Measurements from ENCODE around the gene EXOSC1. TPM values are rescaled to one million over a fixed set of nuclear protein-coding genes. Genes with fewer than 3 reads are reported as not detected.

EXOSC1 gene
- total and polyA plus RNA-seq, 2 of the 13 experiments (the other 11 are each of a cell fraction or from before 2014, with no cell fraction given) = 36.3 to 39.9 TPM

GRCh38 chr10:97464226-97464625, 18.4 kb upstream of the EXOSC1 start:
- no TSS peak for BruUV-seq (replicated peaks)
- in situ Hi-C loops (cut with HindIII; ENCODE audit: extremely low pct_ligation_motif_present, low pct_unique_long_range_greater_than_20kb) = loop anchor here (5.0 kb wide), 1 partner anchor 88 kb away; no protein-coding TSS in a partner anchor
- peaks cover 50 to 84% of the 10 kb centered on the region in 2 experiments for H3K36me3 ChIP-seq (replicated peaks in 1 of 2; ENCODE audit: control insufficient read depth in 1 of 2, insufficient read depth in 2 of 2, low read length in 2 of 2)
- H3K4me3 ChIP-seq (replicated peaks in 1 of 3; ENCODE audit: insufficient read depth in 1 of 3, low read depth in 2 of 3, low read length in 3 of 3) = no peak overlapping the region
- intact Hi-C loops (cut with micrococcal nuclease; ENCODE audit: unreplicated experiment) = loop anchor here (5.0 kb wide), 1 partner anchor 148 kb away; no protein-coding TSS in a partner anchor
- H3K27me3 ChIP-seq (ENCODE audit: control insufficient read depth in 1 of 2, insufficient read depth in 2 of 2, low read length in 2 of 2) = no peaks in the 10 kb centered on the region
- H3K9me3 ChIP-seq (ENCODE audit: low read length) = no peaks in the 10 kb centered on the region
- H3K4me2 ChIP-seq (ENCODE audit: low read depth, low read length) = no peak overlapping the region
- POLR2A ChIA-PET = interaction anchor here (0.7 to 1.7 kb wide), 4 partner anchors 11 to 90 kb away, joined by 3 to 4 read pairs (median 4); no protein-coding TSS in a partner anchor
- TF ChIP-seq ZKSCAN8 (CRISPR knock-in tag; IDR thresholded peaks at IDR 0.05; ENCODE audit: borderline replicate concordance) (no peak), ZNF451 (CRISPR knock-in tag; IDR thresholded peaks at IDR 0.05) (no peak), ZBTB46 (CRISPR knock-in tag; IDR thresholded peaks at IDR 0.05; ENCODE audit: borderline replicate concordance) (no peak), ZNF788 (CRISPR knock-in tag; IDR thresholded peaks at IDR 0.05; ENCODE audit: borderline replicate concordance) (no peak), ZNF263 (CRISPR knock-in tag; IDR thresholded peaks at IDR 0.05) (no peak), TCF7 (IDR thresholded peaks at IDR 0.05; ENCODE audit: low read depth) (no peak), ZNF572 (CRISPR knock-in tag; IDR thresholded peaks at IDR 0.05) (no peak), ZNF652 (CRISPR knock-in tag; IDR thresholded peaks at IDR 0.05; ENCODE audit: borderline replicate concordance, low read depth) (no peak)
- TF ChIP-seq, protein P1, sequence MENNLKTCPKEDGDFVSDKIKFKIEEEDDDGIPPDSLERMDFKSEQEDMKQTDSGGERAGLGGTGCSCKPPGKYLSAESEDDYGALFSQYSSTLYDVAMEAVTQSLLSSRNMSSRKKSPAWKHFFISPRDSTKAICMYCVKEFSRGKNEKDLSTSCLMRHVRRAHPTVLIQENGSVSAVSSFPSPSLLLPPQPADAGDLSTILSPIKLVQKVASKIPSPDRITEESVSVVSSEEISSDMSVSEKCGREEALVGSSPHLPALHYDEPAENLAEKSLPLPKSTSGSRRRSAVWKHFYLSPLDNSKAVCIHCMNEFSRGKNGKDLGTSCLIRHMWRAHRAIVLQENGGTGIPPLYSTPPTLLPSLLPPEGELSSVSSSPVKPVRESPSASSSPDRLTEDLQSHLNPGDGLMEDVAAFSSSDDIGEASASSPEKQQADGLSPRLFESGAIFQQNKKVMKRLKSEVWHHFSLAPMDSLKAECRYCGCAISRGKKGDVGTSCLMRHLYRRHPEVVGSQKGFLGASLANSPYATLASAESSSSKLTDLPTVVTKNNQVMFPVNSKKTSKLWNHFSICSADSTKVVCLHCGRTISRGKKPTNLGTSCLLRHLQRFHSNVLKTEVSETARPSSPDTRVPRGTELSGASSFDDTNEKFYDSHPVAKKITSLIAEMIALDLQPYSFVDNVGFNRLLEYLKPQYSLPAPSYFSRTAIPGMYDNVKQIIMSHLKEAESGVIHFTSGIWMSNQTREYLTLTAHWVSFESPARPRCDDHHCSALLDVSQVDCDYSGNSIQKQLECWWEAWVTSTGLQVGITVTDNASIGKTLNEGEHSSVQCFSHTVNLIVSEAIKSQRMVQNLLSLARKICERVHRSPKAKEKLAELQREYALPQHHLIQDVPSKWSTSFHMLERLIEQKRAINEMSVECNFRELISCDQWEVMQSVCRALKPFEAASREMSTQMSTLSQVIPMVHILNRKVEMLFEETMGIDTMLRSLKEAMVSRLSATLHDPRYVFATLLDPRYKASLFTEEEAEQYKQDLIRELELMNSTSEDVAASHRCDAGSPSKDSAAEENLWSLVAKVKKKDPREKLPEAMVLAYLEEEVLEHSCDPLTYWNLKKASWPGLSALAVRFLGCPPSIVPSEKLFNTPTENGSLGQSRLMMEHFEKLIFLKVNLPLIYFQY (CRISPR knock-in tag; IDR thresholded peaks at IDR 0.05; ENCODE audit: borderline replicate concordance) = no peak
- TF ChIP-seq, protein P2, sequence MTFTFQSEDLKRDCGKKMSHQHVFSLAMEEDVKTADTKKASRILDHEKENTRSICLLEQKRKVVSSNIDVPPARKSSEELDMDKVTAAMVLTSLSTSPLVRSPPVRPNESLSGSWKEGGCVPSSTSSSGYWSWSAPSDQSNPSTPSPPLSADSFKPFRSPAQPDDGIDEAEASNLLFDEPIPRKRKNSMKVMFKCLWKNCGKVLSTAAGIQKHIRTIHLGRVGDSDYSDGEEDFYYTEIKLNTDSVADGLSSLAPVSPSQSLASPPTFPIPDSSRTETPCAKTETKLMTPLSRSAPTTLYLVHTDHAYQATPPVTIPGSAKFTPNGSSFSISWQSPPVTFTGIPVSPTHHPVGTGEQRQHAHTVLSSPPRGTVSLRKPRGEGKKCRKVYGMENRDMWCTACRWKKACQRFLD (CRISPR knock-in tag; IDR thresholded peaks at IDR 0.05; ENCODE audit: borderline replicate concordance) = no peak
- FAIRE-seq (no peak), DNase-seq (ENCODE audit: low spot score) (no peak), ATAC-seq (peak; percentile 11)
- no peak overlapping the region for H3K9ac ChIP-seq (ENCODE audit: insufficient read depth, low read depth, low read length)
- CTCF ChIA-PET (ENCODE audit: low intra/inter-chr PET ratio, low total read pairs) = interaction anchor here (1.1 to 1.9 kb wide), 2 partner anchors 57 to 89 kb away, joined by 6 to 19 read pairs; no protein-coding TSS in a partner anchor
- no peak overlapping the region for H2AFZ ChIP-seq (ENCODE audit: low read length)
- H3K79me2 ChIP-seq (ENCODE audit: insufficient read depth, low read length) = no peaks in the 10 kb centered on the region
- WGBS (ENCODE audit: low lambda C conversion rate) = 86% methylated on average over 1 of the region's 1 CpG
- H4K20me1 ChIP-seq (ENCODE audit: insufficient read depth, low read length) = no peaks in the 10 kb centered on the region
- H3K4me1 ChIP-seq (ENCODE audit: insufficient read depth, low read length) = peaks cover 25% of the 10 kb centered on the region
- H3K27ac ChIP-seq (ENCODE audit: extremely low read length, insufficient read depth, low read length) = peak overlapping the region; percentile 55

All from HepG2 (cell line).